Activated naive CD8-positive, alpha-beta T cell treated with anti-CD3 and anti-CD28 coated beads for 36 hours (primary cell): Measurements from ENCODE around the gene AFG1L. TPM values are rescaled to one million over a fixed set of nuclear protein-coding genes. Genes with fewer than 3 reads are reported as not detected.
"Not testable (repeated sequence)": the region's sequence is repeated elsewhere in the genome, so short reads cannot be mapped to it uniquely, and the experiment has no call there.

ENCODE experiments used
- DNase-seq: peaks from one replicate; pipeline ENCODE4 v3.0.0; 2021
- H3K27ac Mint-ChIP-seq: one replicate; pipeline ENCODE4 v1.8.0; 2022; ENCODE audit warnings: mild to moderate bottlenecking, moderate library complexity, mixed read lengths
- H3K27me3 Mint-ChIP-seq: one replicate; pipeline ENCODE4 v1.8.0; 2022; ENCODE audit warnings: mild to moderate bottlenecking, mixed read lengths
- H3K36me3 Mint-ChIP-seq: one replicate; pipeline ENCODE4 v1.8.0; 2021; ENCODE audit warnings: mild to moderate bottlenecking, mixed read lengths
- H3K4me1 Mint-ChIP-seq: one replicate; pipeline ENCODE4 v1.8.0; 2021; ENCODE audit warnings: mixed read lengths
- H3K4me3 Mint-ChIP-seq: one replicate; pipeline ENCODE4 v1.8.0; 2022; ENCODE audit warnings: mild to moderate bottlenecking, moderate library complexity, mixed read lengths
- H3K9me3 Mint-ChIP-seq: one replicate; pipeline ENCODE4 v1.8.0; 2022; ENCODE audit warnings: mixed read lengths
- total RNA-seq, 2 experiments: library from RNA; stranded (reverse); gene quantifications; one replicate each; pipeline ENCODE4 v1.2.3, GENCODE V29; 2021

AFG1L gene
- total RNA-seq, 2 experiments from 2014 or later: 4.0 to 4.6 TPM

GRCh38 chr6:108395297-108395696 lies 100.4 kb downstream of the AFG1L start:
- no peak overlapping the region for H3K4me3 Mint-ChIP-seq
- H3K36me3 Mint-ChIP-seq: peaks cover 3% of the 10 kb centered on the region
- H3K27me3 Mint-ChIP-seq: no peaks in the 10 kb centered on the region
- no peaks in the 10 kb centered on the region for H3K9me3 Mint-ChIP-seq
- no peaks in the 10 kb centered on the region for H3K4me1 Mint-ChIP-seq
- H3K27ac Mint-ChIP-seq: no peak overlapping the region
- DNase-seq: no peak

GRCh38 chr6:108403236-108403635 lies 108.4 kb downstream of the AFG1L start:
- Mint-ChIP-seq H3K27me3 (no peaks in the 10 kb centered on the region), H3K9me3 (peaks cover 1% of the 10 kb centered on the region), H3K36me3 (peaks cover 18% of the 10 kb centered on the region), H3K4me3 (no peak overlapping the region), H3K4me1 (no peaks in the 10 kb centered on the region), H3K27ac (no peak overlapping the region)
- no peak for DNase-seq

- Mint-ChIP-seq H3K4me1 (no peaks in the 10 kb centered on the region), H3K27me3 (no peaks in the 10 kb centered on the region), H3K27ac (no peak overlapping the region), H3K4me3 (no peak overlapping the region), H3K36me3 (peaks cover 33% of the 10 kb centered on the region), H3K9me3 (peaks cover 3% of the 10 kb centered on the region)
- DNase-seq: no peak
These were observed 112.1 kb downstream of the AFG1L start for GRCh38 chr6:108406943-108407342.

- H3K27ac Mint-ChIP-seq: no peak overlapping the region
- peaks cover 12% of the 10 kb centered on the region for H3K9me3 Mint-ChIP-seq
- no peak for DNase-seq
- H3K4me3 Mint-ChIP-seq: no peak overlapping the region
- H3K27me3 Mint-ChIP-seq: no peaks in the 10 kb centered on the region
- no peaks in the 10 kb centered on the region for H3K4me1 Mint-ChIP-seq
- peaks cover 35% of the 10 kb centered on the region for H3K36me3 Mint-ChIP-seq
These were observed 113.3 kb downstream of the AFG1L start for GRCh38 chr6:108407904-108408827.

GRCh38 chr6:108408861-108409260 lies 114.0 kb downstream of the AFG1L start:
- Mint-ChIP-seq H3K4me3 (no peak overlapping the region), H3K4me1 (no peaks in the 10 kb centered on the region), H3K27ac (no peak overlapping the region), H3K9me3 (peaks cover 19% of the 10 kb centered on the region), H3K27me3 (no peaks in the 10 kb centered on the region), H3K36me3 (peaks cover 34% of the 10 kb centered on the region)
- DNase-seq: no peak

GRCh38 chr6:108416047-108416833 lies 121.4 kb downstream of the AFG1L start:
- not testable (repeated sequence) for H3K4me3 Mint-ChIP-seq, H3K4me1 Mint-ChIP-seq, H3K27ac Mint-ChIP-seq, H3K27me3 Mint-ChIP-seq, DNase-seq
- Mint-ChIP-seq H3K36me3 (peaks cover 10% of the 10 kb centered on the region), H3K9me3 (peaks cover 29% of the 10 kb centered on the region)

- Mint-ChIP-seq H3K4me1 (no peaks in the 10 kb centered on the region), H3K27me3 (no peaks in the 10 kb centered on the region), H3K9me3 (peaks cover 26% of the 10 kb centered on the region), H3K27ac (no peak overlapping the region), H3K36me3 (peaks cover 6% of the 10 kb centered on the region), H3K4me3 (no peak overlapping the region)
- DNase-seq: no peak
These were observed 122.2 kb downstream of the AFG1L start for GRCh38 chr6:108417027-108417426.

GRCh38 chr6:108419474-108419873 lies 124.6 kb downstream of the AFG1L start:
- DNase-seq: no peak
- H3K4me1 Mint-ChIP-seq: no peaks in the 10 kb centered on the region
- peaks cover 5% of the 10 kb centered on the region for H3K9me3 Mint-ChIP-seq
- no peaks in the 10 kb centered on the region for H3K27me3 Mint-ChIP-seq
- H3K27ac Mint-ChIP-seq: no peak overlapping the region
- peaks cover 1% of the 10 kb centered on the region for H3K36me3 Mint-ChIP-seq
- H3K4me3 Mint-ChIP-seq: no peak overlapping the region

GRCh38 chr6:108419934-108420609 lies 125.2 kb downstream of the AFG1L start:
- H3K27ac Mint-ChIP-seq: no peak overlapping the region
- H3K9me3 Mint-ChIP-seq: peaks cover 5% of the 10 kb centered on the region
- DNase-seq: no peak
- H3K36me3 Mint-ChIP-seq: no peaks in the 10 kb centered on the region
- H3K4me1 Mint-ChIP-seq: no peaks in the 10 kb centered on the region
- H3K27me3 Mint-ChIP-seq: no peaks in the 10 kb centered on the region
- H3K4me3 Mint-ChIP-seq: no peak overlapping the region

- Mint-ChIP-seq H3K4me1 (no peaks in the 10 kb centered on the region), H3K9me3 (no peaks in the 10 kb centered on the region), H3K4me3 (no peak overlapping the region), H3K36me3 (no peaks in the 10 kb centered on the region), H3K27ac (no peak overlapping the region), H3K27me3 (no peaks in the 10 kb centered on the region)
- no peak for DNase-seq
These were observed 126.5 kb downstream of the AFG1L start for GRCh38 chr6:108421366-108421765.

GRCh38 chr6:108423982-108424705 lies 129.3 kb downstream of the AFG1L start:
- no peak overlapping the region for H3K4me3 Mint-ChIP-seq
- no peaks in the 10 kb centered on the region for H3K9me3 Mint-ChIP-seq
- no peak for DNase-seq
- no peaks in the 10 kb centered on the region for H3K4me1 Mint-ChIP-seq
- peaks cover 7% of the 10 kb centered on the region for H3K36me3 Mint-ChIP-seq
- H3K27me3 Mint-ChIP-seq: no peaks in the 10 kb centered on the region
- H3K27ac Mint-ChIP-seq: no peak overlapping the region

- Mint-ChIP-seq H3K4me1 (no peaks in the 10 kb centered on the region), H3K9me3 (no peaks in the 10 kb centered on the region), H3K27me3 (no peaks in the 10 kb centered on the region), H3K36me3 (peaks cover 8% of the 10 kb centered on the region), H3K4me3 (no peak overlapping the region), H3K27ac (no peak overlapping the region)
- no peak for DNase-seq
These were observed 130.6 kb downstream of the AFG1L start for GRCh38 chr6:108425428-108425827.

GRCh38 chr6:108432143-108432542 lies 137.3 kb downstream of the AFG1L start:
- no peaks in the 10 kb centered on the region for H3K9me3 Mint-ChIP-seq
- H3K27me3 Mint-ChIP-seq: no peaks in the 10 kb centered on the region
- peaks cover 2% of the 10 kb centered on the region for H3K4me1 Mint-ChIP-seq
- H3K27ac Mint-ChIP-seq: no peak overlapping the region
- no peak for DNase-seq
- H3K36me3 Mint-ChIP-seq: peaks cover 10% of the 10 kb centered on the region
- no peak overlapping the region for H3K4me3 Mint-ChIP-seq

- Mint-ChIP-seq H3K36me3 (peaks cover 12% of the 10 kb centered on the region), H3K27me3 (no peaks in the 10 kb centered on the region), H3K4me1 (peaks cover 2% of the 10 kb centered on the region)
These were observed 137.9 kb downstream of the AFG1L start for GRCh38 chr6:108432792-108433191.

More at GRCh38 chr6:108432792-108433191, 137.9 kb downstream of the AFG1L start:
- no peaks in the 10 kb centered on the region for H3K9me3 Mint-ChIP-seq
- no peak for DNase-seq
- H3K4me3 Mint-ChIP-seq: no peak overlapping the region
- no peak overlapping the region for H3K27ac Mint-ChIP-seq
